Measurements from ENCODE around the gene CCR1. TPM values are rescaled to one million over a fixed set of nuclear protein-coding genes. Genes with fewer than 3 reads are reported as not detected.

The CCR1 gene
- total and polyA plus RNA-seq, 2 of the 13 experiments (the other 11 are each of a cell fraction or from before 2014, with no cell fraction given), result not detected

DNA sequence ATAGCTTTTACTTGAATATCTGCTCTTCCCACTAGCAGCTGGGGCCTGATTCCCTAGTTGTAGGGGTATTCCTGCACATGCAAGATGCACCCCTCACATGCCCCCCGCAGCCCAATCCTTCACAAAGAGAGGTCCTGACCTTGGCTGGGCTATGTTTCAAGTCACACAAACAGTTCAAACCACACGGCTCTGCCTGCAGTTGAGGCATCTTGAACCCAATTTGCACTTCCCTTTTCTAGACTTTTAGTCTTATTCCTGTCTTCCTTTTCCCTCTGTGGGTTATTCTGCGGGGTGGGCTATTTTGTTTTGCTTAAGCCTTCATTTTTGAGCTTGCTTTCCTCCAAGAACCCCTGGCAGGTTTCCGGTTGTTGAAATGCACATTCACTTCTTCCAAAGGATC is 13.3 kb upstream of the CCR1 start:
- no peak overlapping the region for H3K27ac ChIP-seq (ENCODE audit: extremely low read length, insufficient read depth, low read length)
- in situ Hi-C loops (cut with HindIII; ENCODE audit: extremely low pct_ligation_motif_present, low pct_unique_long_range_greater_than_20kb), result no loop called here
- H3K9ac ChIP-seq (ENCODE audit: insufficient read depth, low read depth, low read length), result no peak overlapping the region
- H3K4me2 ChIP-seq (ENCODE audit: low read depth, low read length), result no peak overlapping the region
- H3K79me2 ChIP-seq (ENCODE audit: insufficient read depth, low read length), result no peaks in the 10 kb centered on the region
- TF ChIP-seq, protein P1, sequence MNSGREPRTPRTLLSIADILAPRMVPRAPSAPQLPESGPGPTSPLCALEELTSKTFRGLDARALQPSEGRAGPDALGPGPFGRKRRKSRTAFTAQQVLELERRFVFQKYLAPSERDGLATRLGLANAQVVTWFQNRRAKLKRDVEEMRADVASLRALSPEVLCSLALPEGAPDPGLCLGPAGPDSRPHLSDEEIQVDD (CRISPR knock-in tag; IDR thresholded peaks at IDR 0.05; ENCODE audit: borderline replicate concordance), result no peak
- TF ChIP-seq, protein P2, sequence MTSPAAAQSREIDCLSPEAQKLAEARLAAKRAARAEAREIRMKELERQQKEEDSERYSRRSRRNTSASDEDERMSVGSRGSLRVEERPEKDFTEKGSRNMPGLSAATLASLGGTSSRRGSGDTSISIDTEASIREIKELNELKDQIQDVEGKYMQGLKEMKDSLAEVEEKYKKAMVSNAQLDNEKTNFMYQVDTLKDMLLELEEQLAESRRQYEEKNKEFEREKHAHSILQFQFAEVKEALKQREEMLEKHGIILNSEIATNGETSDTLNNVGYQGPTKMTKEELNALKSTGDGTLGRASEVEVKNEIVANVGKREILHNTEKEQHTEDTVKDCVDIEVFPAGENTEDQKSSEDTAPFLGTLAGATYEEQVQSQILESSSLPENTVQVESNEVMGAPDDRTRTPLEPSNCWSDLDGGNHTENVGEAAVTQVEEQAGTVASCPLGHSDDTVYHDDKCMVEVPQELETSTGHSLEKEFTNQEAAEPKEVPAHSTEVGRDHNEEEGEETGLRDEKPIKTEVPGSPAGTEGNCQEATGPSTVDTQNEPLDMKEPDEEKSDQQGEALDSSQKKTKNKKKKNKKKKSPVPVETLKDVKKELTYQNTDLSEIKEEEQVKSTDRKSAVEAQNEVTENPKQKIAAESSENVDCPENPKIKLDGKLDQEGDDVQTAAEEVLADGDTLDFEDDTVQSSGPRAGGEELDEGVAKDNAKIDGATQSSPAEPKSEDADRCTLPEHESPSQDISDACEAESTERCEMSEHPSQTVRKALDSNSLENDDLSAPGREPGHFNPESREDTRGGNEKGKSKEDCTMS (CRISPR knock-in tag; conservative IDR thresholded peaks at IDR 0.05), result no peak
- TF ChIP-seq ZNF10 (CRISPR knock-in tag; IDR thresholded peaks at IDR 0.05; ENCODE audit: borderline replicate concordance, low read depth) (no peak), ZNF552 (CRISPR knock-in tag; IDR thresholded peaks at IDR 0.05; ENCODE audit: borderline replicate concordance) (no peak), EEA1 (CRISPR knock-in tag; IDR thresholded peaks at IDR 0.05; ENCODE audit: borderline replicate concordance) (no peak), ZNF484 (CRISPR knock-in tag; IDR thresholded peaks at IDR 0.05; ENCODE audit: borderline replicate concordance, low read depth) (no peak), RXRB (CRISPR knock-in tag; IDR thresholded peaks at IDR 0.05; ENCODE audit: borderline replicate concordance) (no peak)
- FAIRE-seq (no peak), DNase-seq (ENCODE audit: low spot score) (no peak), ATAC-seq (no peak)
- no peaks in the 10 kb centered on the region for H3K4me1 ChIP-seq (ENCODE audit: insufficient read depth, low read length)
- ChIA-PET POLR2A (no interaction called here), CTCF (ENCODE audit: low intra/inter-chr PET ratio, low total read pairs) (no interaction called here)
- H3K4me3 ChIP-seq (replicated peaks in 1 of 3; ENCODE audit: insufficient read depth in 1 of 3, low read depth in 2 of 3, low read length in 3 of 3), result no peak overlapping the region
- no peaks in the 10 kb centered on the region for H3K36me3 ChIP-seq (replicated peaks in 1 of 2; ENCODE audit: control insufficient read depth in 1 of 2, insufficient read depth in 2 of 2, low read length in 2 of 2)
- intact Hi-C loops (cut with micrococcal nuclease; ENCODE audit: unreplicated experiment), result no loop called here
- WGBS (ENCODE audit: low lambda C conversion rate), result 2% methylated on average over 4 of the region's 4 CpGs
- H2AFZ ChIP-seq (ENCODE audit: low read length), result no peak overlapping the region
- H4K20me1 ChIP-seq (ENCODE audit: insufficient read depth, low read length), result no peaks in the 10 kb centered on the region
- H3K9me3 ChIP-seq (ENCODE audit: low read length), result peaks cover 3% of the 10 kb centered on the region; the same call in 1 of the 2 replicates
- no TSS peak for BruUV-seq (replicated peaks)
- H3K27me3 ChIP-seq (ENCODE audit: control insufficient read depth in 1 of 2, insufficient read depth in 2 of 2, low read length in 2 of 2), result no peaks in the 10 kb centered on the region
